NCI-H2081 (cell line): Measurements from ENCODE around the gene OR5AC2.

Source experiments
- DNase-seq, 2 experiments: peaks; one replicate each; lab custom pipeline; 2025; lab: John Stamatoyannopoulos, UW

OR5AC2 gene, protein sequence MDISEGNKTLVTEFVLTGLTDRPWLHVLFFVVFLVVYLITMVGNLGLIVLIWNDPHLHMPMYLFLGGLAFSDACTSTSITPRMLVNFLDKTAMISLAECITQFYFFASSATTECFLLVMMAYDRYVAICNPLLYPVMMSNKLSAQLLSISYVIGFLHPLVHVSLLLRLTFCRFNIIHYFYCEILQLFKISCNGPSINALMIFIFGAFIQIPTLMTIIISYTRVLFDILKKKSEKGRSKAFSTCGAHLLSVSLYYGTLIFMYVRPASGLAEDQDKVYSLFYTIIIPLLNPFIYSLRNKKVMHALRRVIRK

DNA sequence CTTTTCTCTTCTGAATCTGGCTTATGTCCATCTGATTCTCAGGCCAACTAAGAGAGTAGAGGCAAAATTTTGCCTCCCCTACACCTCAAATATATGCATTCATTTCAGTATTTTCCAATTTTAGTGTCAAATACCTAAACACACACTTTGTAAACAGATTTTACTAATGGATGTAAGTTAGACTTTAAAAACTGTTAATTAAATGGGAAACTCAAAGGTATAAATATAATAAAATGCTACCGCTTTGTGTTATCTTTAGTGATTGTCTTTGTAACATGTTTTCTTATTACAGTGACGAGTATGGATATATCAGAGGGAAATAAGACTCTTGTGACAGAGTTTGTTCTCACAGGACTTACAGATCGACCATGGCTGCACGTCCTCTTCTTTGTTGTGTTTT, at the start of gene OR5AC2:
TSS of gene OR5AC2 (plus strand) at position 301 of the 400 bp plus-strand sequence. CDS start at position 301, 0 bp downstream.
- no peak for DNase-seq

DNA sequence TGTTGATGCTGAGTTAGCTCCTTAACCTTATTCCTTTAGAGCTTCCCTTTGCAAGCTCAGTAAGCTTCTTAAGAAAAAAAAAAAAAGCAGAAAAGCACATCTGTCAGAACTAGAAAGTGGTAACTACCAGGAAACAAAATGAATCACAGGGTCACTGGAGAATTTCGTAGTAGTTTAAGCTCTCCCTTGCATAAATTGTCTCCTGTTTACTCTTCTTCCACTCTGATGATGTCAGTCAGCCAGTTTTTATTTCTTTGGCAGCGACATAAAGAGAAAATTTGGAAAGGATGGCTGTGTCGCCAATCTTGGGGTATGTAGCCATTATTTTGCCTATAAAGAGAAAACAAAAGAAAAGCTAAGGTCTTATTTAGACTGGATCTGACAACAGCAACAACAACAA, 48.7 kb upstream of the OR5AC2 start:
- DNase-seq, result no peak

GRCh38 chr3:98038876-98039275, 48.1 kb upstream of the OR5AC2 start:
- no peak for DNase-seq

- DNase-seq, result peak; percentile 85 to 86
These were observed 47.5 kb upstream of the OR5AC2 start for GRCh38 chr3:98039322-98040024.

DNA sequence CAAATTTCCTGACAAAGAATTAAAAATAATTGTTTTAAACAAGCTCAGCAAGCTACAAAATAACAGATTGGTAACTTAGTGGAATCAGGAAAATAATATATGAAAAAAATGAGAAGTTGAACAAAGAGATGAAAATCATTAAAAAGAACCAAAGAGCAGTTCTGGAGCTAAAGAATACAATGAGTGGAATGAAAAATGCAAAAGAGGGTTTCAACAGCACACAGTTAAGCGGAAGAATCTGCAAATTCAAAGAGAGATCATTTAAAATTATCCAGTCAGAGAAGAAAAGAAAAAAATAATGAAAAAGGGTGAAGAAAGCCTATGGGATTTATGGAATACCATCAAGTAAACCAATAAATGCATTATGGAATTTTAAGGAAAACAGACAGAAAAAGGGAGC, 45.6 kb upstream of the OR5AC2 start:
- no peak for DNase-seq

GRCh38 chr3:98048586-98048985, 38.4 kb upstream of the OR5AC2 start:
- no peak for DNase-seq

DNA sequence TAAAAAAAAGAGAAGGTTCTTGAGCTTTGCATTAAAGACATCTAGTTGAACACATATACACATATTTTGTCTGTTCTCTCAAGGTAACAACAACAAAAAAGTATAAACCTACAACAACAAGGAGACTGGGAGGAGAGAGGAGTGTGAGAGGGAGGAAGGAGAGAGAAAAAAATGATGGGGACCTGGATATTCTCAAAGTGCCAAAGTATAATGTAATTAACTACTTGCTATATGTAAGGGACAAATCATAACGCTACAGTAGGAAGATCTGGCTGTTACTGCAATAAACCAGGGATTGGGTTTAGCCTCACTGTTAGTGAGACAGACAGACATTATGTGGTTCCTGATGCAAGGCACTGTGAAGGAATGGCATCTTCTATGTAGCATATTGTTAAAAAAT, 37.7 kb upstream of the OR5AC2 start:
- no peak for DNase-seq

DNA sequence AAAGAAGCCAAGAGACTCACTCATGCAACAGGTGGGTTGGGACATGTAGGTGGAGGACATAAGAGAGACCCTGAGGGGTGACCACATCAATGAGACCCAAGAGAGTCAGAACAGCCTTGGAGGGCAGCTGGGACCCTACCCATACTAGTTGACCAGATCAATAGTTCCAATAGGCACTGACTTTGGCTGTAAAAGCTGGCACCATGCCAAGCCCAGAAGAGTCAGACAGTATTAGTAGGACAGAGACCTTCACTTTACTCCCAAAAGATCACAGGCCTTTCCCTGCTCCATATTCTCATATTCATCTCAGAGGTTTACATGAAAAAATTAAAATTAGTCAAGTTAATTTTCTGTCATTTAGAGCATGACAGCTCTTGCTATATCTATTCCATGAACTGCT, 30.9 kb upstream of the OR5AC2 start:
- DNase-seq, result no peak

DNA sequence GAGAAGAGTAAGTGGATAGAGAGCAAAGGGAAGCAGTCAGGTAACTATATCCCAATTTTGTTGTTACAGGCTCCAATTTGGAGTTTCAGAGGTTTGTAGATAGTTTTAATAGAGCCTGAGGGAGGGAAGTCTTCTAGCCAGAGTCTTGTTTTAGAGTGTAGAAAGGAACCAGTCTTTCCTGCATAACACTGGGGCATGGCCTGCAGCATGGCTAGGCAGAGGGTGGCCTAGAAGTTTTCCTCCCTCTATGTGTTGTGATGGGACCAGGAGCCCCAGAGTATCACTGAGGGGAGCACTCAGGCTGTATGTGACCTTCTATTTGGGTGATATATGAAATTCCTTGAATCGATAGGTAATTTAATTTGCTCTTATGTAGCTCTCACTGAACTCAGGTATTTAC, 29.3 kb upstream of the OR5AC2 start:
- no peak for DNase-seq

- DNase-seq, result no peak
These were observed 28.6 kb upstream of the OR5AC2 start for GRCh38 chr3:98058244-98058960.

GRCh38 chr3:98068824-98069223, 18.1 kb upstream of the OR5AC2 start:
- no peak for DNase-seq

DNA sequence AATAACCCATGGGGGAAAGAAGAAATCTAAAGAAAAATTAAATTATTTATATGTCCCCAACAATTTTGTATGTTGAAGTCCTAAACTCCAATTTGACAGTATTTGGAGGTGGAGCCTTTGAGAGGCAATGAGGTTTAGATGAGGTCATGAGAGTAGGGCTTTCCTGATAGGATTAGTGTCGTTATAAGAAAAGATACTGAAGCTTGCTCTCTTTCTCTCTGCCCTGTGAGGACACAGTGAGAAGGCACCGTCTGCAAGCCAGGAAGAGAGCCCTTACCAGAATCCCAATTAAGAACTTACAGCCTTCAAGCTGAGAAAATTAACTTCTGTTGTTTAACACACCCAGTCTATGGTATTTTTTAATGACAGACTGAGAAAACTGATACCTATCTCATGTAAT, 16.1 kb upstream of the OR5AC2 start:
- DNase-seq, result no peak

- no peak for DNase-seq
These were observed 13.5 kb upstream of the OR5AC2 start for GRCh38 chr3:98073486-98073885.

- DNase-seq, result no peak
These were observed 8.9 kb downstream of the OR5AC2 start for GRCh38 chr3:98095882-98096281.

DNA sequence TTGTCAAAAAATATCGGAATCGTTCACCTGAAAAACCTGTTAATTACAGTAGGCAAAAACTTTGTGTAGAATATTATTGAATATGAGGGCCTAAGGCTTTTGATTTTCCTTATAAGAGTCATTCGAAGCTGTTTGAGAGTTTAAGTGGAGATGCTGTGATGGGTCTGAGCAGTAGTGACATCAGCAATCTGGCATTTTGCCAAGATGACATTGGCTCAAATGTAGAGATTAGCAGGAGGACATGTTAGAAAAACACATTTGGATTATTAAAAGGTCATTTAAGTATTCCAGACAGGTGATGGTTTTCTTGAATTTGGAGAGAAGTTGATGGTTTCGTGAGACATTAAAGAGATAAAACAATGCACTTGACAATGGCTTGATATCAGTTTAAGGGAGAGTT, 12.9 kb downstream of the OR5AC2 start:
- DNase-seq, result no peak

GRCh38 chr3:98108162-98108561, 21.2 kb downstream of the OR5AC2 start:
- no peak for DNase-seq

GRCh38 chr3:98109807-98110549, 23.0 kb downstream of the OR5AC2 start:
- no peak for DNase-seq

- DNase-seq, result no peak
These were observed 23.6 kb downstream of the OR5AC2 start for GRCh38 chr3:98110550-98110908.

GRCh38 chr3:98114264-98114663, 27.3 kb downstream of the OR5AC2 start:
- no peak for DNase-seq

GRCh38 chr3:98115717-98116116, 28.7 kb downstream of the OR5AC2 start:
- no peak for DNase-seq

- no peak for DNase-seq
These were observed 43.4 kb downstream of the OR5AC2 start, which contains the start of gene OR5H1 for GRCh38 chr3:98130421-98130820. TSS of gene OR5H1 (plus strand) at chr3:98130721. CDS start at chr3:98132698, 1,977 bp downstream.

DNA sequence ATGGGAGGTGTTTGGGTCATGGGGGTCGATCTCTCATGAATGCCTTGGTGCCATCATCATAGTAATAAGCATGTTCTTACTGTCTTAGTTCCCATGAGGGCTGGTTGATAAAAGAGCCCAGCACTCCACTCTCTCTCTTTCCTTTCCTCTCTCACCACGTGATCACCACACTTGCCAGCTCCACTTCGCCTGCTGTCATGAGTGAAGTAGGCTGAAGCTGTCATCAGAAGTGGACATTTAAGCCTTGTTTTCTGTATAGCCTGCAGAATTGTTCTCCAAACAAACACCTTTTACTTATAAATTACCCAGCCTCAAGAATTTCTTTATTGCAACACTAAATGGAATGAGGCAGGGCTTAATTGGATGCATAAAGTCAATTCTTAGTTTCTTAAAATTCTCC, 49.7 kb downstream of the OR5AC2 start:
- no peak for DNase-seq
